ENCODE results near the gene RAD51B.

RAD51B gene

GRCh38 chr14:68672609-68673285 is 853.2 kb downstream of the RAD51B start:
- DNase-seq, result no peak

- no peak for DNase-seq
Measured at GRCh38 chr14:68673464-68673863, 853.9 kb downstream of the RAD51B start.

- DNase-seq, result no peak
Measured at GRCh38 chr14:68674538-68675232, 855.1 kb downstream of the RAD51B start.

GRCh38 chr14:68675233-68675577 is 855.6 kb downstream of the RAD51B start:
- no peak for DNase-seq

- DNase-seq, result no peak
Measured at GRCh38 chr14:68676511-68676943, 856.9 kb downstream of the RAD51B start.

GRCh38 chr14:68677476-68677875 is 857.9 kb downstream of the RAD51B start:
- no peak for DNase-seq

GRCh38 chr14:68677901-68678300 is 858.3 kb downstream of the RAD51B start:
- DNase-seq, result no peak

- no peak for DNase-seq
Measured at GRCh38 chr14:68678471-68678870, 858.9 kb downstream of the RAD51B start.

- no peak for DNase-seq
Measured at GRCh38 chr14:68679301-68679700, 859.7 kb downstream of the RAD51B start.

- DNase-seq, result no peak
Measured at GRCh38 chr14:68679746-68680467, 860.3 kb downstream of the RAD51B start.

- no peak for DNase-seq
Measured at GRCh38 chr14:68680541-68681051, 861.0 kb downstream of the RAD51B start.

- DNase-seq, result no peak
Measured at GRCh38 chr14:68681256-68682011, 861.9 kb downstream of the RAD51B start.

GRCh38 chr14:68682166-68683103 is 862.9 kb downstream of the RAD51B start:
- no peak for DNase-seq

- no peak for DNase-seq
Measured at GRCh38 chr14:68683326-68683725, 863.7 kb downstream of the RAD51B start.

- no peak for DNase-seq
Measured at GRCh38 chr14:68684466-68685418, 865.2 kb downstream of the RAD51B start.

GRCh38 chr14:68685419-68686204 is 866.0 kb downstream of the RAD51B start:
- no peak for DNase-seq

- no peak for DNase-seq
Measured at GRCh38 chr14:68686205-68686465, 866.6 kb downstream of the RAD51B start.

GRCh38 chr14:68686724-68687123 is 867.1 kb downstream of the RAD51B start:
- DNase-seq, result no peak

GRCh38 chr14:68687746-68688145 is 868.2 kb downstream of the RAD51B start:
- DNase-seq, result no peak

GRCh38 chr14:68688872-68689371 is 869.3 kb downstream of the RAD51B start:
- DNase-seq, result no peak

Data from SHP77 (cell line).